22Rv1 (cell line): ENCODE measurements around the gene OR6M1.

Experiments
- ZFX ChIP-seq: fragments of 450-650 bp; IDR thresholded peaks from 2 replicates; pipeline ENCODE4 v1.6.1; 2017; ENCODE audit warnings: antibody characterized with exemption, borderline replicate concordance
- TF ChIP-seq, protein P1 (sequence below): fragments of 450-650 bp; IDR thresholded peaks from 2 replicates; pipeline ENCODE4 v1.5.1; 2017; ENCODE audit warnings: mild to moderate bottlenecking

DNA sequence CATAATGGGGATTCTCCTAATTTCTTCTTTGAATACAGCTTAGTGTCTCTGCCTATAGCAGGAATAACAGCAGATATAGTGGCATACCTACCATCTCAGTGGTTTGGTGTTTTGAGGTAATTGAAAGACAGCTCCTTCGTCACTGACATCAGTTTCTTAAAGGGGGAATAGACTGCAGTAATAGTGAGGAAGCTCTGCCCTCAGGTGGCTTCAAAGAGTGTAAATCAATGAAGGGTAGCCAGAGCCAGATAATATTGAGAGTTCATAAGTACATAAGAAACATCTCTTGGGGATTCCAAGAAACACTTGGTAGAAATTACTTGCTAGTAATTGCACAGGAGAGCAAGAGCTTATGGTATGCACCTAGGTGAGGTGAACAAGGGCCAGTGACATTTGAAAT, 4.4 kb downstream of the OR6M1 start:
- TF ChIP-seq, protein P1, sequence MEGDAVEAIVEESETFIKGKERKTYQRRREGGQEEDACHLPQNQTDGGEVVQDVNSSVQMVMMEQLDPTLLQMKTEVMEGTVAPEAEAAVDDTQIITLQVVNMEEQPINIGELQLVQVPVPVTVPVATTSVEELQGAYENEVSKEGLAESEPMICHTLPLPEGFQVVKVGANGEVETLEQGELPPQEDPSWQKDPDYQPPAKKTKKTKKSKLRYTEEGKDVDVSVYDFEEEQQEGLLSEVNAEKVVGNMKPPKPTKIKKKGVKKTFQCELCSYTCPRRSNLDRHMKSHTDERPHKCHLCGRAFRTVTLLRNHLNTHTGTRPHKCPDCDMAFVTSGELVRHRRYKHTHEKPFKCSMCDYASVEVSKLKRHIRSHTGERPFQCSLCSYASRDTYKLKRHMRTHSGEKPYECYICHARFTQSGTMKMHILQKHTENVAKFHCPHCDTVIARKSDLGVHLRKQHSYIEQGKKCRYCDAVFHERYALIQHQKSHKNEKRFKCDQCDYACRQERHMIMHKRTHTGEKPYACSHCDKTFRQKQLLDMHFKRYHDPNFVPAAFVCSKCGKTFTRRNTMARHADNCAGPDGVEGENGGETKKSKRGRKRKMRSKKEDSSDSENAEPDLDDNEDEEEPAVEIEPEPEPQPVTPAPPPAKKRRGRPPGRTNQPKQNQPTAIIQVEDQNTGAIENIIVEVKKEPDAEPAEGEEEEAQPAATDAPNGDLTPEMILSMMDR, result no peak
- TF ChIP-seq ZFX, result no peak
